ENCODE data around the gene CHD8. TPM values are rescaled to one million over a fixed set of nuclear protein-coding genes. Genes with fewer than 3 reads are reported as not detected.

Gene CHD8
- total RNA-seq, 1 experiment from 2014 or later = 135 TPM

- Histone ChIP-seq H2BK15ac (ENCODE audit: low read depth, low read length) (no peak overlapping the region), H4K20me1 (ENCODE audit: control insufficient read depth, insufficient read depth, insufficient read length) (no peaks in the 10 kb centered on the region), H3K9me3 (ENCODE audit: control insufficient read depth, low read depth, low read length) (no peaks in the 10 kb centered on the region), H2AK5ac (ENCODE audit: insufficient read length, low read length) (no peak overlapping the region), H2BK20ac (ENCODE audit: low read depth, low read length, poor library complexity, severe bottlenecking) (no peak overlapping the region), H3K79me2 (ENCODE audit: insufficient read depth, low read length) (peaks cover 3% of the 10 kb centered on the region; the same call in 1 of the 2 replicates), H3K23me2 (ENCODE audit: insufficient read length, low read depth, low read length, poor library complexity, severe bottlenecking) (no peaks in the 10 kb centered on the region), H2BK5ac (ENCODE audit: insufficient read length, low read length) (no peak overlapping the region), H3K27ac (ENCODE audit: insufficient read length, low read depth, low read length) (no peak overlapping the region), H4K8ac (replicated peaks; ENCODE audit: insufficient read length, low read depth, low read length) (no peak overlapping the region), H3K14ac (ENCODE audit: insufficient read depth, low read length) (no peak overlapping the region), H3K9ac (ENCODE audit: extremely low read depth, insufficient read length, low read length) (no peak overlapping the region), H3K4me1 (ENCODE audit: insufficient read depth, low read length) (no peaks in the 10 kb centered on the region; the same call in 1 of the 2 replicates), H2BK12ac (ENCODE audit: insufficient read length, low read depth, low read length) (no peak overlapping the region), H3K4ac (ENCODE audit: low read depth, low read length) (no peak overlapping the region), H3K56ac (ENCODE audit: insufficient read length, low read depth, low read length) (no peak overlapping the region), H2AFZ (ENCODE audit: low read length) (no peak overlapping the region), H3T11ph (ENCODE audit: low read length) (no peak overlapping the region), H3K18ac (ENCODE audit: insufficient read length, low read depth, low read length) (no peak overlapping the region), H3K23ac (ENCODE audit: insufficient read length, low read depth, low read length) (no peak overlapping the region), H2BK120ac (ENCODE audit: low read depth, low read length, poor library complexity, severe bottlenecking) (no peak overlapping the region), H4K5ac (ENCODE audit: insufficient read length, low read depth, low read length) (no peak overlapping the region), H3K79me1 (ENCODE audit: insufficient read depth, low read depth, low read length, poor library complexity, severe bottlenecking) (no peaks in the 10 kb centered on the region), H4K91ac (ENCODE audit: insufficient read length, low read depth, low read length) (no peak overlapping the region), H3K4me2 (ENCODE audit: insufficient read depth, insufficient read length, low read length) (no peak overlapping the region), H3K27me3 (ENCODE audit: insufficient read depth, low read length) (no peaks in the 10 kb centered on the region)
- H3K27me3 Mint-ChIP-seq (ENCODE audit: low read depth) = no peaks in the 10 kb centered on the region
- TF ChIP-seq CTCF (conservative IDR thresholded peaks at IDR 0.05) = no peak
- peaks cover 63 to 87% (median 70%) of the 10 kb centered on the region in 3 experiments; a peak in 6 of 7 replicates for H3K36me3 Mint-ChIP-seq (ENCODE audit: insufficient read depth in 1 of 3, low read depth in 3 of 3)
- peak overlapping the region in 1 of 3 experiments; percentile 82; a peak in 2 of 7 replicates for H3K27ac Mint-ChIP-seq
- DNase-seq = no peak
- no peak overlapping the region for H3K4me3 Mint-ChIP-seq
- H3K9me3 Mint-ChIP-seq = no peaks in the 10 kb centered on the region
- peaks cover 26 to 30% of the 10 kb centered on the region in 2 experiments for H3K4me1 Mint-ChIP-seq
- no CpG with 5 or more reads among the region's 5 CpGs for WGBS (ENCODE audit: extremely low coverage, insufficient read length, low lambda C conversion rate)
Measured at GRCh38 chr14:21501568-21501967, 45.6 kb upstream of the CHD8 start.
